HepG2 (cell line): ENCODE results near the gene ZNF75A. TPM values are rescaled to one million over a fixed set of nuclear protein-coding genes. Genes with fewer than 3 reads are reported as not detected.

ENCODE experiments used
- FUBP1 ChIP-seq: sonication (generic); formaldehyde crosslinking; IDR thresholded peaks from 2 replicates; pipeline ENCODE4 v1.5.1; 2020; ENCODE audit warnings: missing genetic modification reagents, mild to moderate bottlenecking, borderline replicate concordance
- GLI4 ChIP-seq: sonication (generic); formaldehyde crosslinking; IDR thresholded peaks from 2 replicates; pipeline ENCODE4 v1.5.1; 2020; ENCODE audit warnings: missing genetic modification reagents, mild to moderate bottlenecking, moderate library complexity, borderline replicate concordance
- HNRNPLL ChIP-seq: fragments of 200-400 bp; formaldehyde crosslinking; IDR thresholded peaks from 2 replicates; pipeline ENCODE4 v1.6.1; 2017; ENCODE audit warnings: mild to moderate bottlenecking, low read depth, low read length; ENCODE audit not compliant: poor library complexity, severe bottlenecking
- KDM4B ChIP-seq: sonication (generic); formaldehyde crosslinking; IDR thresholded peaks from 2 replicates; pipeline ENCODE4 v1.4.0; 2020; ENCODE audit warnings: missing genetic modification reagents
- MZF1 ChIP-seq: sonication (generic); formaldehyde crosslinking; IDR thresholded peaks from 2 replicates; pipeline ENCODE4 v1.8.1; 2023; ENCODE audit warnings: mild to moderate bottlenecking, missing genetic modification reagents, borderline replicate concordance
- NFYB ChIP-seq: sonication (generic); formaldehyde crosslinking; IDR thresholded peaks from 2 replicates; pipeline ENCODE4 v1.4.0; 2020; ENCODE audit warnings: missing genetic modification reagents
- RNF2 ChIP-seq: fragments of 450-650 bp; conservative IDR thresholded peaks from 2 replicates; pipeline ENCODE4 v1.6.1; 2016; ENCODE audit warnings: low read depth
- SMAD9 ChIP-seq: sonication (generic); formaldehyde crosslinking; IDR thresholded peaks from 2 replicates; pipeline ENCODE4 v1.5.1; 2020; ENCODE audit warnings: mild to moderate bottlenecking, missing genetic modification reagents
- SUZ12 ChIP-seq: fragments of 150-350 bp; IDR thresholded peaks from 2 replicates; pipeline ENCODE4 v1.6.1; 2014; ENCODE audit warnings: low read depth, low read length
- XBP1 ChIP-seq: sonication (generic); formaldehyde crosslinking; IDR thresholded peaks from 2 replicates; pipeline ENCODE4 v1.5.0; 2020; ENCODE audit warnings: missing genetic modification reagents
- ZFY ChIP-seq: sonication (generic); formaldehyde crosslinking; IDR thresholded peaks from 2 replicates; pipeline ENCODE4 v1.4.0; 2020; ENCODE audit warnings: missing genetic modification reagents
- ZNF274 ChIP-seq: sonication (generic); formaldehyde crosslinking; IDR thresholded peaks from 2 replicates; pipeline ENCODE4 v1.5.1; 2020; ENCODE audit warnings: mild to moderate bottlenecking, missing genetic modification reagents
- ZNF644 ChIP-seq: IDR thresholded peaks from 2 replicates; pipeline ENCODE4 v1.6.1; 2016; ENCODE audit warnings: low read depth
- polyA plus RNA-seq, 8 experiments: library from polyadenylated mRNA; depleted of rRNA in 3 of 8; stranded (reverse) in 7 of 8; unstranded in 1 of 8; fragments of >200 nt; fragmentation: Illumina TruSeq in 4 of 8; extraction: Trizol in 4 of 8; gene quantifications; 2 replicates each; pipeline versions ENCODE4 v1.2.1 to v1.2.3, GENCODE V29; 2011 to 2016; ENCODE audit warnings: low read depth in 4 of 8, missing spikeins in 1 of 8, mixed read lengths in 1 of 8; ENCODE audit not compliant: insufficient read depth in 1 of 8
- total RNA-seq, 5 experiments: library from RNA; depleted of rRNA; stranded (reverse); fragments of >200 nt; fragmentation: Illumina TruSeq; extraction: Trizol; gene quantifications; 2 replicates each; pipeline ENCODE4 v1.2.3, GENCODE V29; 2016; ENCODE audit warnings: low read depth in 1 of 5
- TF ChIP-seq, protein P1 (sequence below), 2 experiments: sonication (generic) in 1 of 2; formaldehyde crosslinking in 1 of 2; IDR thresholded peaks; 2 replicates each; pipeline versions ENCODE4 v1.5.1 to v1.6.1; 2011 to 2020; ENCODE audit warnings: borderline replicate concordance in 1 of 2, low read depth in 1 of 2, low read length in 1 of 2, mild to moderate bottlenecking in 1 of 2, missing genetic modification reagents in 1 of 2, moderate library complexity in 1 of 2
- TF ChIP-seq, protein P2 (sequence below): sonication (generic); formaldehyde crosslinking; IDR thresholded peaks from 2 replicates; pipeline ENCODE4 v1.8.0; 2022; ENCODE audit warnings: missing genetic modification reagents, mild to moderate bottlenecking, borderline replicate concordance
- TF ChIP-seq, protein P3 (sequence below): sonication (generic); formaldehyde crosslinking; IDR thresholded peaks from 2 replicates; pipeline ENCODE4 v1.5.1; 2020; ENCODE audit warnings: mild to moderate bottlenecking, missing genetic modification reagents
- TF ChIP-seq, protein P4 (sequence below): sonication (generic); formaldehyde crosslinking; IDR thresholded peaks from 2 replicates; pipeline ENCODE4 v1.8.0; 2022; ENCODE audit warnings: mild to moderate bottlenecking, missing genetic modification reagents; ENCODE audit not compliant: insufficient replicate concordance

ZNF75A gene
- total and polyA plus RNA-seq, 2 of the 13 experiments (the other 11 are each of a cell fraction or from before 2014, with no cell fraction given): 1.4 to 2.1 TPM

DNA sequence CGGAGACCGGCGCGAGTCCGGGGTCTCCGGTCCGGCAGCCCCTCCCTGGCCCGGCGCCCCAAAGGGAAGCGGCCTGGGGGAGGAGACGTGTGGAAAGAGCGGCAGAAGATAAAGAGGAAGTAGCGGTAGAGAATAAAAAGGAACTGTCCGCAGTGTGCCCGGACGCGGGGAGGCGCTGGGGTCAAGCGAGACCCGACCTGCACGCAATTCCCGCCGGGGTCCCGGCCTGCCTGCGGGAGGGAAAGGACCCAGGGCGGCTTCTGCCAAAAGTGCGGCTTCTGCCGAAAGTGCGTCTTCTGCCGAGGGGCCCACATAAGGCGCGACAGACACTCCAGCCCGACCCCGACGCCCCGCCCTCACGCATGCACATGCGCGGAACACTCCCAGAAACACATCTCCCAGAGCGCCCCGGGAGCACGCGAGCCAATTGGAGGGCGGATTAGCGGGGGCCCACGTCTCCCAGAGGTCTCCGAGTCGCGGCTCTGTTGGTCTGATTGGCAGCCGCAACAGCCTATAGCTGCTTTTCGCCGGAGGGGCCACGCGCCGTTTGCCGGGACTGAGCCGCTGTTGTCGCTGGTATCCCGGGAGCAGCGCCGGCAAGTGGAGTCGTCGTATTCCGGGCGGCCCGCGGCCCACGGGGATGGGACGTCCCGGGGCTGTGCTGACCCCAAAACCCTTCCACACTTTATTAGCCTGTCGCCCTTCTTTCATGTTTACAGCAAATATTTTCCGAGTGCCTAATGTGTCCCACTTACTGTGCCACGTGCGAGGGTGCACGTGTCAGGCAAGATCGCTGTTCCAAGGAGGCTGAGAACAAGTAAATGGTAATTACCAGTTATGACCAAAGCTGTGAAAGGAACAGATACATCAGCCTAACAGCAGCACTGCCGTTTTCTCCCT, 40.9 kb upstream of the ZNF75A start (continued):
- 0 out of 2 replicates have a peak, but pooled peaks have one; percentile 48 for TF ChIP-seq FUBP1 (CRISPR knock-in tag)
- TF ChIP-seq GLI4 (CRISPR knock-in tag): 0 out of 2 replicates have a peak, but pooled peaks have one; percentile 28
- TF ChIP-seq ZFY (CRISPR knock-in tag): peak; percentile 73
- TF ChIP-seq HNRNPLL: peak; percentile 82
- TF ChIP-seq, protein P1, sequence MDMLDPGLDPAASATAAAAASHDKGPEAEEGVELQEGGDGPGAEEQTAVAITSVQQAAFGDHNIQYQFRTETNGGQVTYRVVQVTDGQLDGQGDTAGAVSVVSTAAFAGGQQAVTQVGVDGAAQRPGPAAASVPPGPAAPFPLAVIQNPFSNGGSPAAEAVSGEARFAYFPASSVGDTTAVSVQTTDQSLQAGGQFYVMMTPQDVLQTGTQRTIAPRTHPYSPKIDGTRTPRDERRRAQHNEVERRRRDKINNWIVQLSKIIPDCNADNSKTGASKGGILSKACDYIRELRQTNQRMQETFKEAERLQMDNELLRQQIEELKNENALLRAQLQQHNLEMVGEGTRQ (IDR thresholded peaks at IDR 0.05; ENCODE audit: low read depth, low read length): peak; percentile 46
- TF ChIP-seq, protein P1 (CRISPR knock-in tag; IDR thresholded peaks at IDR 0.05; ENCODE audit: borderline replicate concordance): peak; percentile 65; the same call in 1 of the 2 replicates
- no peak for TF ChIP-seq SUZ12
- peak; percentile 95 for TF ChIP-seq RNF2
- peak; percentile 20; the same call in 1 of the 2 replicates for TF ChIP-seq KDM4B (CRISPR knock-in tag)
- peak; percentile 68 for TF ChIP-seq XBP1 (CRISPR knock-in tag)
- TF ChIP-seq SMAD9: 0 out of 2 replicates have a peak, but pooled peaks have one; percentile 32
- TF ChIP-seq, protein P2, sequence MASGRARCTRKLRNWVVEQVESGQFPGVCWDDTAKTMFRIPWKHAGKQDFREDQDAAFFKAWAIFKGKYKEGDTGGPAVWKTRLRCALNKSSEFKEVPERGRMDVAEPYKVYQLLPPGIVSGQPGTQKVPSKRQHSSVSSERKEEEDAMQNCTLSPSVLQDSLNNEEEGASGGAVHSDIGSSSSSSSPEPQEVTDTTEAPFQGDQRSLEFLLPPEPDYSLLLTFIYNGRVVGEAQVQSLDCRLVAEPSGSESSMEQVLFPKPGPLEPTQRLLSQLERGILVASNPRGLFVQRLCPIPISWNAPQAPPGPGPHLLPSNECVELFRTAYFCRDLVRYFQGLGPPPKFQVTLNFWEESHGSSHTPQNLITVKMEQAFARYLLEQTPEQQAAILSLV (CRISPR knock-in tag): peak; percentile 79; the same call in 1 of the 2 replicates
- peak; percentile 94 for TF ChIP-seq MZF1 (CRISPR knock-in tag)
- TF ChIP-seq ZNF644 (CRISPR knock-in tag): no peak
- TF ChIP-seq, protein P3, sequence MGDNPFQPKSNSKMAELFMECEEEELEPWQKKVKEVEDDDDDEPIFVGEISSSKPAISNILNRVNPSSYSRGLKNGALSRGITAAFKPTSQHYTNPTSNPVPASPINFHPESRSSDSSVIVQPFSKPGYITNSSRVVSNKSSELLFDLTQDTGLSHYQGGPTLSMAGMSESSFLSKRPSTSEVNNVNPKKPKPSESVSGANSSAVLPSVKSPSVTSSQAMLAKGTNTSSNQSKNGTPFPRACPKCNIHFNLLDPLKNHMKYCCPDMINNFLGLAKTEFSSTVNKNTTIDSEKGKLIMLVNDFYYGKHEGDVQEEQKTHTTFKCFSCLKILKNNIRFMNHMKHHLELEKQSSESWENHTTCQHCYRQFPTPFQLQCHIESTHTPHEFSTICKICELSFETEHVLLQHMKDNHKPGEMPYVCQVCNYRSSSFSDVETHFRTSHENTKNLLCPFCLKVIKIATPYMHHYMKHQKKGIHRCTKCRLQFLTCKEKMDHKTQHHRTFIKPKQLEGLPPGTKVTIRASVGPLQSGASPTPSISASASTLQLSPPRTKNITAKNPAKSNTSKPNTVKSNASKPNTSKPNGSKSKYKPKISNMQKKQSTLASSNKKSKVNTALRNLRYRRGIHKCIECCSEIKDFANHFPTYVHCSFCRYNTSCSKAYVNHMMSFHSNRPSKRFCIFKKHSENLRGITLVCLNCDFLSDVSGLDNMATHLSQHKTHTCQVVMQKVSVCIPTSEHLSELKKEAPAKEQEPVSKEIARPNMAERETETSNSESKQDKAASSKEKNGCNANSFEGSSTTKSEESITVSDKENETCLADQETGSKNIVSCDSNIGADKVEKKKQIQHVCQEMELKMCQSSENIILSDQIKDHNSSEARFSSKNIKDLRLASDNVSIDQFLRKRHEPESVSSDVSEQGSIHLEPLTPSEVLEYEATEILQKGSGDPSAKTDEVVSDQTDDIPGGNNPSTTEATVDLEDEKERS (CRISPR knock-in tag): peak; percentile 74; the same call in 1 of the 2 replicates
- TF ChIP-seq, protein P4, sequence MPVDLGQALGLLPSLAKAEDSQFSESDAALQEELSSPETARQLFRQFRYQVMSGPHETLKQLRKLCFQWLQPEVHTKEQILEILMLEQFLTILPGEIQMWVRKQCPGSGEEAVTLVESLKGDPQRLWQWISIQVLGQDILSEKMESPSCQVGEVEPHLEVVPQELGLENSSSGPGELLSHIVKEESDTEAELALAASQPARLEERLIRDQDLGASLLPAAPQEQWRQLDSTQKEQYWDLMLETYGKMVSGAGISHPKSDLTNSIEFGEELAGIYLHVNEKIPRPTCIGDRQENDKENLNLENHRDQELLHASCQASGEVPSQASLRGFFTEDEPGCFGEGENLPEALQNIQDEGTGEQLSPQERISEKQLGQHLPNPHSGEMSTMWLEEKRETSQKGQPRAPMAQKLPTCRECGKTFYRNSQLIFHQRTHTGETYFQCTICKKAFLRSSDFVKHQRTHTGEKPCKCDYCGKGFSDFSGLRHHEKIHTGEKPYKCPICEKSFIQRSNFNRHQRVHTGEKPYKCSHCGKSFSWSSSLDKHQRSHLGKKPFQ (CRISPR knock-in tag): peak; percentile 2
- TF ChIP-seq NFYB (CRISPR knock-in tag): peak; percentile 99
- TF ChIP-seq ZNF274 (CRISPR knock-in tag): peak; percentile 77
